ENCODE results near the gene CCM2.

CCM2 gene

GRCh38 chr7:45065031-45065995 is 65.3 kb downstream of the CCM2 start:
- DNase-seq (ENCODE audit: low read depth in 2 of 2): no peak

GRCh38 chr7:45066409-45066808 is 66.4 kb downstream of the CCM2 start:
- no peak for DNase-seq (ENCODE audit: low read depth in 2 of 2)

GRCh38 chr7:45067582-45067981 is 67.6 kb downstream of the CCM2 start:
- DNase-seq (ENCODE audit: low read depth in 2 of 2): no peak

- DNase-seq (ENCODE audit: low read depth in 2 of 2): no peak
These were observed 68.4 kb downstream of the CCM2 start for GRCh38 chr7:45068236-45069023.

GRCh38 chr7:45069444-45070253 is 69.6 kb downstream of the CCM2 start:
- no peak for DNase-seq (ENCODE audit: low read depth in 2 of 2)

- no peak for DNase-seq (ENCODE audit: low read depth in 2 of 2)
These were observed 70.2 kb downstream of the CCM2 start for GRCh38 chr7:45070254-45070642.

GRCh38 chr7:45071528-45071927 is 71.5 kb downstream of the CCM2 start:
- no peak for DNase-seq (ENCODE audit: low read depth in 2 of 2)

GRCh38 chr7:45072131-45073030 is 72.4 kb downstream of the CCM2 start:
- DNase-seq (ENCODE audit: low read depth in 2 of 2): no peak

- DNase-seq (ENCODE audit: low read depth in 2 of 2): no peak
These were observed 73.2 kb downstream of the CCM2 start for GRCh38 chr7:45073031-45073785.

GRCh38 chr7:45073786-45074527 is 74.0 kb downstream of the CCM2 start:
- DNase-seq (ENCODE audit: low read depth in 2 of 2): no peak

GRCh38 chr7:45074528-45075354 is 74.7 kb downstream of the CCM2 start:
- no peak for DNase-seq (ENCODE audit: low read depth in 2 of 2)

- no peak for DNase-seq (ENCODE audit: low read depth in 2 of 2)
These were observed 75.3 kb downstream of the CCM2 start for GRCh38 chr7:45075355-45075644.

- no peak for DNase-seq (ENCODE audit: low read depth in 2 of 2)
These were observed 76.1 kb downstream of the CCM2 start for GRCh38 chr7:45075871-45076796.

- no peak for DNase-seq (ENCODE audit: low read depth in 2 of 2)
These were observed 76.9 kb downstream of the CCM2 start for GRCh38 chr7:45076946-45077345.

GRCh38 chr7:45077579-45077978 is 77.6 kb downstream of the CCM2 start:
- DNase-seq (ENCODE audit: low read depth in 2 of 2): no peak

GRCh38 chr7:45078125-45078681 is 78.2 kb downstream of the CCM2 start:
- DNase-seq (ENCODE audit: low read depth in 2 of 2): no peak

GRCh38 chr7:45080265-45080957 is 80.4 kb downstream of the CCM2 start:
- no peak for DNase-seq (ENCODE audit: low read depth in 2 of 2)

Data from activated CD4-positive, alpha-beta T cell treated with anti-CD3 and anti-CD28 coated beads for 24 hours (primary cell).